ENCODE data around the gene ASB6. TPM values are rescaled to one million over a fixed set of nuclear protein-coding genes. Genes with fewer than 3 reads are reported as not detected.

ASB6 gene
- total RNA-seq, 4 donors from 2014 or later = 14.5 to 35.4 (median 16.3) TPM

- ATAC-seq (ENCODE audit: low FRiP score) = no peak
- TF ChIP-seq, protein P1, sequence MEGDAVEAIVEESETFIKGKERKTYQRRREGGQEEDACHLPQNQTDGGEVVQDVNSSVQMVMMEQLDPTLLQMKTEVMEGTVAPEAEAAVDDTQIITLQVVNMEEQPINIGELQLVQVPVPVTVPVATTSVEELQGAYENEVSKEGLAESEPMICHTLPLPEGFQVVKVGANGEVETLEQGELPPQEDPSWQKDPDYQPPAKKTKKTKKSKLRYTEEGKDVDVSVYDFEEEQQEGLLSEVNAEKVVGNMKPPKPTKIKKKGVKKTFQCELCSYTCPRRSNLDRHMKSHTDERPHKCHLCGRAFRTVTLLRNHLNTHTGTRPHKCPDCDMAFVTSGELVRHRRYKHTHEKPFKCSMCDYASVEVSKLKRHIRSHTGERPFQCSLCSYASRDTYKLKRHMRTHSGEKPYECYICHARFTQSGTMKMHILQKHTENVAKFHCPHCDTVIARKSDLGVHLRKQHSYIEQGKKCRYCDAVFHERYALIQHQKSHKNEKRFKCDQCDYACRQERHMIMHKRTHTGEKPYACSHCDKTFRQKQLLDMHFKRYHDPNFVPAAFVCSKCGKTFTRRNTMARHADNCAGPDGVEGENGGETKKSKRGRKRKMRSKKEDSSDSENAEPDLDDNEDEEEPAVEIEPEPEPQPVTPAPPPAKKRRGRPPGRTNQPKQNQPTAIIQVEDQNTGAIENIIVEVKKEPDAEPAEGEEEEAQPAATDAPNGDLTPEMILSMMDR (IDR thresholded peaks at IDR 0.05) = no peak
- no peak for DNase-seq (ENCODE audit: low spot score)
Measured at GRCh38 chr9:129629251-129629820, 12.6 kb downstream of the ASB6 start.

DNA sequence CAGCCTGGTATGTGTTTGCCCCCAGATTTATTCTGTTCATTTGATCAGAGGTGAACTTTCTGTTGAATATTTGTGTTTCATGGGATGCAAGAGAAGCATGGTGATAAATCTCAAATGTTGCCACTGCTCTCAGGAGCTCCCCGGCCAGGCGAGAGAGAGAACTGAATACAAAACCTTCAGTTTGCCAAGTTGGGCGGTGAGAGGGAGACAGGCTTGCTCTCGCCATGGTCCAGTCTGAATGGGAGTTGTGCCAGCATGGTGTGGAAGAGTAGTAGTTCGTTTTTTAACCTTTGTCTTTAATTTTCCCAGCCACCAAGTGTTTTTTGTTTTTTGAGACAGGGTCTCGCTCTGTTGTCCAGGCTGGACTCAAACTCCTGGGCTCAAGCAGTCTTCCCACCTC is 13.2 kb downstream of the ASB6 start:
- DNase-seq (ENCODE audit: low spot score) = no peak
- TF ChIP-seq, protein P1 (IDR thresholded peaks at IDR 0.05) = no peak
- no peak for ATAC-seq (ENCODE audit: low FRiP score)

DNA sequence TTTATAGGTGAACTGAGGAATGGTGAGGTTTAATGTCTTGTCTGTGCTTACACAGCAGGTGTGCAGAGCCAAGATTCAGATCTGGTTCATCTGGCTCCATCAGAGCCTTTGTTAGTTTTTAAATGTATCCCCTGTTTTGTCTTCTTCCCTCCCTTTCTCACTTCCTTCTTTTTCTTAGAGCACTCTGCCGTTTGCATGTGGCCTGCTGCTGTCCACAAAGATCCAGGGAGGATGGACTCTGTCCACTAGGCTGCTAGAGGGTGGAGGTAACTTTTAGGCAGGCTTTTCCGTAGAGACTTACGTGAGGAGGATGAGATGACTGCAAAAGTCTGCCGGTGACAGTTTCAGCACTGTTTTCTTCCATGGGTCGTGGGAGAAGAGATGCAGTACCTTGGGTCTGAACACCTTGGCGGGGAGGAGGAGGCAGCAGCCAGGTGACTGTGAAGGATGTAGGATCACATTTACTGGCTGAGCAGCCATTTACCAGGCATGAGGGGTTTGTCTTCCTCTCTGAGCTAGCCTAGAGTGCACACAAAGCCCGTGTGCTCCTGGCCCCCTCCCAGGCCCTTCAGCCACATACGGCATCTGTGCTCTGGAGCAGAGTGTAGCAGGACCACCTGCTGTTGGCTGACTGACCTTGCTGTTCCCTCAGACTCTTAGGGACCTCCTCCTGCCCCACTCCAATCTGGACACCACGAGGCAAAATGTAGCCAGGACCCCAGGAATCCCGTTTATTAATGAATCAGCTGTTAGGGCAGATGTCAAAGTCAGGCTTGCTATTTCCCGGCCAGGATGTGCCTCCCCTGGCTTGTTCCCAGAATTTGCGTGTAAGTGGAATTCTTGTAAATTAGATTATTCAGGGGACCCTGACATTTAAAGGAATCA is 14.2 kb downstream of the ASB6 start:
- DNase-seq (ENCODE audit: low spot score) (no peak), ATAC-seq (ENCODE audit: low FRiP score) (no peak)
- TF ChIP-seq, protein P1 (IDR thresholded peaks at IDR 0.05) = no peak

- DNase-seq (ENCODE audit: low spot score) = no peak
- no peak for ATAC-seq (ENCODE audit: low FRiP score)
- TF ChIP-seq, protein P1 (IDR thresholded peaks at IDR 0.05) = no peak
Measured at GRCh38 chr9:129626625-129627284, 15.2 kb downstream of the ASB6 start.

DNA sequence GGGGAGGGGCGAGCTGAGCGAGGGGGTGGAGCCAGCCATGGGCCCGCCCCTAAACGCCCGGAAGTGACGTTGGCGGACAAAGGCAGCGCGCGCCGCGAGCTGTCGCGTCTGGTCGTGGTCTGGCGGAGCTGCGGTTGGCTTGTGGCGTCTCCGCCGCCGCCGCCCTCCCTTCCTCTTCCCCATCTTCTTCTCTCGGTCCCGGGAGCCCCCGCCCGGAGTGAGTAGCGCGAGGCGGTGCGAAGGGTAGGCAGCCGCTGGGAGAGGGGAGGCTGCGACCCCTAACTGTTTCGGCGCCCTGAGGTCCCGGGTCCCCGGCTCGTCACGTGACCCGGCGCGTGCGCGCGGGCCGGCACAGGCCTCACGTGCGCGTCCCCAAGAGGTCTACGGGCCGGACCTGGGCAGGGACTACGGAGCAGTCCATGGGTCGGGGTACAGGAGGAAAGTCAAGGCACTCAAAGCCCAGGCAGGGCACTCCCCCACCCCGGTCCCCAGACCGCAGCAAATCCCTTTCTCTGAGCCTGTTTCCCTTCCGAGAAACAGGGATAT is 15.8 kb downstream of the ASB6 start, which contains the start of gene NTMT1:
TSS of gene NTMT1 (plus strand) at position 85 of the 546 bp plus-strand sequence. CDS start 6,541 bp downstream, outside the sequence.
- peak; percentile 92 for DNase-seq (ENCODE audit: low spot score)
- TF ChIP-seq, protein P1 (IDR thresholded peaks at IDR 0.05) = no peak

GRCh38 chr9:129624947-129625346 is 17.0 kb downstream of the ASB6 start:
- DNase-seq (ENCODE audit: low spot score) (no peak), ATAC-seq (ENCODE audit: low FRiP score) (no peak)
- TF ChIP-seq, protein P1 (IDR thresholded peaks at IDR 0.05) = no peak

More for the DNA sequence above, 15.8 kb downstream of the ASB6 start, which contains the start of gene NTMT1:
- ATAC-seq (ENCODE audit: low FRiP score) = peak; percentile 73
